Neutrophil (primary cell): ENCODE data around the gene GAD1.
A peak's percentile ranks its signal among the peaks of the same experiment; 100 is the strongest.

Experiments
- H3K27ac ChIP-seq: fragments of 200-600 bp; sonication (generic); 2 replicates; pipeline ENCODE4 v1.5.1; 2016; ENCODE audit warnings: mild to moderate bottlenecking, moderate library complexity
- H3K27me3 ChIP-seq: fragments of 200-600 bp; sonication (generic); 2 replicates; pipeline ENCODE4 v1.6.0; 2016; ENCODE audit warnings: mild to moderate bottlenecking
- H3K36me3 ChIP-seq: fragments of 200-600 bp; sonication (generic); 2 replicates; pipeline ENCODE4 v1.5.1; 2017
- H3K4me1 ChIP-seq, 2 experiments: fragments of 200-600 bp in 1 of 2; sonication (generic) in 1 of 2; 1 replicate in 1 of 2; 2 replicates in 1 of 2; pipeline versions ENCODE4 v1.5.1 to v1.6.1; 2013 to 2016; ENCODE audit warnings: low read depth in 1 of 2, low read length in 1 of 2, mild to moderate bottlenecking in 1 of 2, moderate library complexity in 1 of 2; ENCODE audit not compliant: control insufficient read depth in 1 of 2, insufficient read depth in 1 of 2
- H3K4me3 ChIP-seq, 2 experiments: fragments of 200-600 bp in 1 of 2; sonication (generic) in 1 of 2; 1 replicate in 1 of 2; 2 replicates in 1 of 2; pipeline ENCODE4 v1.5.1; 2013 to 2016; ENCODE audit warnings: low read depth in 1 of 2, low read length in 1 of 2, mild to moderate bottlenecking in 1 of 2, moderate library complexity in 1 of 2
- H3K9me3 ChIP-seq: fragments of 200-600 bp; sonication (generic); 2 replicates; pipeline ENCODE4 v1.5.1; 2016
- TF ChIP-seq, protein P1 (sequence below): fragments of 200-600 bp; sonication (generic); IDR thresholded peaks from 2 replicates; pipeline ENCODE4 v1.5.1; 2016; ENCODE audit warnings: antibody characterized with exemption

GAD1 gene

DNA sequence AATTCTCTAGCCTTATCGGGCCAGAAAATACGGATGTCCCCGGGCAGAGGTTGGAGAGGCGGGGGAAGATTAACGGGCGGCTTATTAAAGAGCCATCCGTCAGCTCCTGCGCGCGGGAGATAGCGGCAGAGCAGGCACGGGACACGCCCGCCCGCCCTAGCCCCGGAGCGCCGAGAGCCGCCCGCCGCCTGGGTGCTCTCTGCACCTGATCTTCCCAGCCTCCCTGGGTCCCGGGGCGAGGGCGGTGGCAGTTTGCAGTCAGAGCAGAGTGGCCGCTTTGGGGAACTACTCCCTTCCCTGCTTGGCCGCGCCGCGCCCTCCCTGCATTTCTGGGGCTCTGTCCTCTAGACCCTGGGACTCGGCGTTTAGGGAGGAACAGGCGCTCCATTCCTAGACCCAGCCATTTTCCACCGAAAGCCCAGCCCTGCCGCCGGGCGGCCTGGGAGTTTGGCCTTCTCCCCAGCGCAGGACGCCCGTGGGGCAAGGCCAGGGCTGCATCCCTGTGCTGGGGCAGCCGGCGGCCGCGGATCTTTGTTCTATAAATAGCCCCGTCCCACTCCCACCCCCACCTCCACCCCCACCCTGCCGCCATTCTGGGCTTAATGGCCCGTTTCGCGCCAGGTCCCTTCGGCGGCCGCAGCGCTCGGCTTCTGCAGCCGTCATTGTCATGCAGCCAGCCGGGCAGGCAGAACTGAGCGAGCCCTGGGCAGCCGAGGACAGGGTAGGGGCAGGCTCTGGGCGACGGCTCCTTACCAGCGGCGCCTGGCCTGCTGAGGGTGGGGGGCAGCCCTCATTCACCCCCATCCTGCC is 6.6 kb downstream of the GAD1 start:
- Histone ChIP-seq H3K27ac (no peak overlapping the region), H3K4me3 (peak overlapping the region in 1 of 2 experiments; percentile 10), H3K36me3 (no peaks in the 10 kb centered on the region), H3K9me3 (no peaks in the 10 kb centered on the region), H3K4me1 (peaks cover 14 to 39% of the 10 kb centered on the region in 2 experiments), H3K27me3 (peaks cover 100% of the 10 kb centered on the region)
- TF ChIP-seq, protein P1, sequence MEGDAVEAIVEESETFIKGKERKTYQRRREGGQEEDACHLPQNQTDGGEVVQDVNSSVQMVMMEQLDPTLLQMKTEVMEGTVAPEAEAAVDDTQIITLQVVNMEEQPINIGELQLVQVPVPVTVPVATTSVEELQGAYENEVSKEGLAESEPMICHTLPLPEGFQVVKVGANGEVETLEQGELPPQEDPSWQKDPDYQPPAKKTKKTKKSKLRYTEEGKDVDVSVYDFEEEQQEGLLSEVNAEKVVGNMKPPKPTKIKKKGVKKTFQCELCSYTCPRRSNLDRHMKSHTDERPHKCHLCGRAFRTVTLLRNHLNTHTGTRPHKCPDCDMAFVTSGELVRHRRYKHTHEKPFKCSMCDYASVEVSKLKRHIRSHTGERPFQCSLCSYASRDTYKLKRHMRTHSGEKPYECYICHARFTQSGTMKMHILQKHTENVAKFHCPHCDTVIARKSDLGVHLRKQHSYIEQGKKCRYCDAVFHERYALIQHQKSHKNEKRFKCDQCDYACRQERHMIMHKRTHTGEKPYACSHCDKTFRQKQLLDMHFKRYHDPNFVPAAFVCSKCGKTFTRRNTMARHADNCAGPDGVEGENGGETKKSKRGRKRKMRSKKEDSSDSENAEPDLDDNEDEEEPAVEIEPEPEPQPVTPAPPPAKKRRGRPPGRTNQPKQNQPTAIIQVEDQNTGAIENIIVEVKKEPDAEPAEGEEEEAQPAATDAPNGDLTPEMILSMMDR, result no peak

DNA sequence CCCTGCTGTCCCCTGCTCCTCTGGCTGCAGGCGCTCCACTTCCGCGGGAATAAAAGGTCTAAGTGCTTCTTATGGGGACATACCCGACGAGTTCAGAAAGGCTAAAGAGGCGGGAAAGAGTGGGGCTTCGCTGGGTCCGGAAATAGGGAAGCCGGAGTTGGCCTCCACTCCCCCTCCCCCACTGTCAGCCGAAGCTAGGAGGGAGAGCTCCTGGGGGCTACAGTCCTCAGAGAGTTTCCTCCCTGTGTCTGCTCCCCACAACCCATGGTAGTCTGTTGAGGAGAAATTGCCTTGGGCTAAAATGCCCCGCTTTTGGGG is 7.2 kb downstream of the GAD1 start:
- TF ChIP-seq, protein P1, result no peak
- Histone ChIP-seq H3K27ac (no peak overlapping the region), H3K4me3 (peak overlapping the region in 1 of 2 experiments; percentile 10), H3K27me3 (peaks cover 100% of the 10 kb centered on the region), H3K36me3 (no peaks in the 10 kb centered on the region), H3K9me3 (no peaks in the 10 kb centered on the region), H3K4me1 (peaks cover 9 to 33% of the 10 kb centered on the region in 2 experiments)

DNA sequence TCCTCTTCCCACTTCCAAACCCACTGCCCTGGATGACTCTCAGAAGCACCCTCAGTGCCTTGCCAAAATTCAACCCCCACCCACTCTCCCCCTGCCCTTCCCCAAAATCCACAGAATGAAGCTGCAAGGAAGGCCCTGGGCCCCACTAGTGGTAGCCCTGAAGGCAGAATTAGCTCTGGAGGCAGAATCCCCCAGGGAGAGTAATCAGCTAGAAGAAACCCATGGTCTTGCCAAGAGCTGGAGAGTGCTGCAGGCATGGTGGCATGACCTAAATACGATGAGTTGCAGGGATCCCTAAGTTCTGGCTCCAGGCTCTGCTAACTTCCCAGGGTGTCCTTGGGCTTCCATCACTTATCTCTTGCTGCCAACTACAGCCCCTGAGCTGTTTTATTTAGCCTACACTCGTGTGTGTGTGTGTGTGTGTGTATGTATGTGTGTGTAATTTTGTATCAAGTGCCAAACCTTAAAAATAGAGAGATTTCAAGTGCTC is 7.9 kb downstream of the GAD1 start:
- peaks cover 100% of the 10 kb centered on the region for H3K27me3 ChIP-seq
- H3K4me3 ChIP-seq, result no peak overlapping the region
- TF ChIP-seq, protein P1, result no peak
- H3K4me1 ChIP-seq, result peaks cover 9 to 33% of the 10 kb centered on the region in 2 experiments
- H3K9me3 ChIP-seq, result no peaks in the 10 kb centered on the region
- no peaks in the 10 kb centered on the region for H3K36me3 ChIP-seq
- H3K27ac ChIP-seq, result no peak overlapping the region

DNA sequence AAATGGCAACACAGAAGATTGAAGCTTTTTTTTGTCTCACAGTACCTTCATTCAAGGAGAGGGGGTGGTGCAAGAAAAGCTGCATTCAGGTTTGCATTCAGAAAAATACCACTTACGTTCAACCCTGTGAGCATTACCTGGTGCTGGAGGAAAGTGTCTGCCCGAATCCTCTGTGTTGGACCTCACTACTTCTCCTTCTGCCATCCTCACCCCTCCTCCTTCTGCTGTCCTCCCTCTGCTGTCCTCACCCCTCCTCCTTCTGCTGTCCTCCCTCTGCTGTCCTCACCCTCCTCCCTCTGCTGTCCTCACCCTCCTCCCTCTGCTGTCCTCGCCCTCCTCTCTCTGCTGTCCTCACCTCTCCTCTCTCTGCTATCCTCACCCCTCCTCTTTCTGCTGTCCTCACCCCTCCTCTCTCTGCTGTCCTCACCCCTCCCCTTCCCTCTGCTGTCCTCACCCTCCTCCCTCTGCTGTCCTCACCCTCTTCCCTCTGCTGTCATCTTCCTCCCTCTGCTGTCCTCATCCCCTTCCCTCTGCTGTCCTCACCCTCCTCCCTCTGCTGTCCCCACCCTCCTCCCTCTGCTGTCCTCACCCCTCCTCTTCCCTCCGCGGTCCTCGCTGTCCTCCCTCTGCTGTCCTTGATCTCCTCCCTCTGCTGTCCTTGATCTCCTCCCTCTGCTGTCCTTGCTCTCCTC is 11.3 kb downstream of the GAD1 start:
- TF ChIP-seq, protein P1, result no peak
- Histone ChIP-seq H3K27me3 (peaks cover 75% of the 10 kb centered on the region), H3K27ac (no peak overlapping the region), H3K36me3 (no peaks in the 10 kb centered on the region), H3K4me3 (no peak overlapping the region), H3K9me3 (no peaks in the 10 kb centered on the region), H3K4me1 (peaks cover 0 to 10% of the 10 kb centered on the region in 2 experiments)

DNA sequence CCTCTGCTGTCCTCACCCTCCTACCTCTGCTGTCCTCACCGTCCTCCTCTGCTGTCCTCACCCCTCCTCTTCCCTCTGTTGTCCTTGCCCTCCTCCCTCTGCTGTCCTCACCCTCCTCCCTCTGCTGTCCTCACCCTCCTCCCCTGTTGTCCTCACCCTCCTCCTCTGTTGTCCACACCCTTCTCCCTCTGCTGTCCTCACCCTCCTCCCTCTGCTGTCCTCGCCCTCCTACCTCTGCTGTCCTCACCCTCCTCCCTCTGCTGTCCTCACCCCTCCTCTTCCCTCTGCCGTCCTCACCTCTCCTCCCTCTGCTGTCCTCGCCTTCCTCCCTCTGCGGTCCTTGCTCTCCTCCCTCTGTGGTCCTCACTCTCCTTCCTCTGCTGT is 11.8 kb downstream of the GAD1 start:
- peaks cover 0 to 5% of the 10 kb centered on the region in 2 experiments for H3K4me1 ChIP-seq
- TF ChIP-seq, protein P1, result no peak
- H3K9me3 ChIP-seq, result no peaks in the 10 kb centered on the region
- no peaks in the 10 kb centered on the region for H3K36me3 ChIP-seq
- no peak overlapping the region for H3K4me3 ChIP-seq
- H3K27me3 ChIP-seq, result peaks cover 75% of the 10 kb centered on the region
- H3K27ac ChIP-seq, result no peak overlapping the region
